ENCODE data around the gene KIAA1328. TPM values are rescaled to one million over a fixed set of nuclear protein-coding genes. Genes with fewer than 3 reads are reported as not detected.

The KIAA1328 gene
- total RNA-seq, 1 donor from 2014 or later: 11.5 TPM

DNA sequence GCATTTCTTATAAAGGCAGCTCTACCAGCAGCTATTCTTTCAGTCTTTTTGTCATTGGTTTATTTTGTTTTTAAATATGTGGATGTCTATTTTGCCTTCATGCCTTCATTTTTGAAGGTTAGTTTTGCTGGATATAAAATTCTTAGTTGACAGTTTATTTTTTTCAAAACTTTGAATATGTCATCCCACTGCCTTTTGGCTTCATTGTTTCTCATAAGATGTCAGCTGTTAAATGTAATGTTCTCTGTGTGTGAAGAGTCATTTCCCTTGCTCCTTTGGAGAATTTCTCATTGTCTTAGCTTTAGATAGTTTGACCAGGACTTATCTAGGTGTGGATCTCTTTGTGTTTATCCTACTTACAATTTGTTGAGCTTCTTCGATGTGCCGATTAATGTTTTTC is 213.5 kb downstream of the KIAA1328 start:
- no peak for TF ChIP-seq EZH2phosphoT487 (IDR thresholded peaks at IDR 0.05)
- TF ChIP-seq EZH2 (IDR thresholded peaks at IDR 0.05): no peak
- TF ChIP-seq, protein P1, sequence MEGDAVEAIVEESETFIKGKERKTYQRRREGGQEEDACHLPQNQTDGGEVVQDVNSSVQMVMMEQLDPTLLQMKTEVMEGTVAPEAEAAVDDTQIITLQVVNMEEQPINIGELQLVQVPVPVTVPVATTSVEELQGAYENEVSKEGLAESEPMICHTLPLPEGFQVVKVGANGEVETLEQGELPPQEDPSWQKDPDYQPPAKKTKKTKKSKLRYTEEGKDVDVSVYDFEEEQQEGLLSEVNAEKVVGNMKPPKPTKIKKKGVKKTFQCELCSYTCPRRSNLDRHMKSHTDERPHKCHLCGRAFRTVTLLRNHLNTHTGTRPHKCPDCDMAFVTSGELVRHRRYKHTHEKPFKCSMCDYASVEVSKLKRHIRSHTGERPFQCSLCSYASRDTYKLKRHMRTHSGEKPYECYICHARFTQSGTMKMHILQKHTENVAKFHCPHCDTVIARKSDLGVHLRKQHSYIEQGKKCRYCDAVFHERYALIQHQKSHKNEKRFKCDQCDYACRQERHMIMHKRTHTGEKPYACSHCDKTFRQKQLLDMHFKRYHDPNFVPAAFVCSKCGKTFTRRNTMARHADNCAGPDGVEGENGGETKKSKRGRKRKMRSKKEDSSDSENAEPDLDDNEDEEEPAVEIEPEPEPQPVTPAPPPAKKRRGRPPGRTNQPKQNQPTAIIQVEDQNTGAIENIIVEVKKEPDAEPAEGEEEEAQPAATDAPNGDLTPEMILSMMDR (IDR thresholded peaks at IDR 0.05): no peak
- Histone ChIP-seq H3K27ac (no peak overlapping the region), H3K4me1 (peaks cover 5% of the 10 kb centered on the region), H3K27me3 (no peaks in the 10 kb centered on the region), H3K36me3 (peaks cover 8% of the 10 kb centered on the region), H3K79me2 (ENCODE audit: low read depth) (no peaks in the 10 kb centered on the region), H2AFZ (replicated peaks) (no peak overlapping the region), H3K4me3 (no peak overlapping the region), H3F3A (ENCODE audit: low read depth) (peaks cover 4% of the 10 kb centered on the region), H3K9ac (no peak overlapping the region), H3K4me2 (no peak overlapping the region), H3K9me3 (ENCODE audit: low read depth) (peaks cover 20% of the 10 kb centered on the region), H4K20me1 (ENCODE audit: low read depth) (no peaks in the 10 kb centered on the region)
- no peak for DNase-seq (ENCODE audit: low spot score)
- H3K9me3 Mint-ChIP-seq: peaks cover 20% of the 10 kb centered on the region
- no peaks in the 10 kb centered on the region for H3K4me1 Mint-ChIP-seq
- no peaks in the 10 kb centered on the region for H3K27me3 Mint-ChIP-seq (ENCODE audit: insufficient read depth, low read depth)
- no peak overlapping the region for H3K4me3 Mint-ChIP-seq
- peaks cover 9% of the 10 kb centered on the region for H3K36me3 Mint-ChIP-seq
- no peak overlapping the region for H3K27ac Mint-ChIP-seq

DNA sequence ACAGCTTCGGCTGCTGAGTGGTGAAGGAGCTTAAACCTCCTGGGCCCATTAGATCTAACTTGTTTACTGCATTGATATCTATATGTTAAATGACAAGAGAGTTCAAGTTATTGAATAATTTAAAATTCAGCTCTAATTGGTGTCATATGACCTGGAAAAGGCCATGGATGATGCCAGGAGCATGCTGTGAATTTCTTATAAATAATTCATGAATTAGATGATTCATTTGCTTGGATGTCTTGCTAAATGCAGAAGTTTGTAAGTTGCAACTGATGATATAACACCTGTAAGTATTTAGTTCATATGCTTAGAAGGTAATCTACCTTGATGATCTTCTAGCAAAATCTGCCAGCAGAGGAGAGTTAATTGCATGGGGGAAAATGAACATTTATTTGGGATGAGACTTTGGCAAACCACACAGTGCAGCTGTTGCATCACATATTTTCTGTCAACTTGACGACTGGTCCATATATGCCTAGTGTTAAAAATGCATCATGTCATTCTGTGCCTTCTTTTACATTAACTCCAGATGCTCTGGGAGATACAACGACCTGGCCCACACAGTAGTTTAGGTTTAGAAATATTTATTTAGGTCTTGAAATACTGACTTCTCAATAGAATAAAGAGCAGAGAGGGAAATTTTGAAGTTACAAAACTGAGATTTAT is 226.3 kb downstream of the KIAA1328 start:
- TF ChIP-seq EZH2phosphoT487 (IDR thresholded peaks at IDR 0.05) (no peak), EZH2 (IDR thresholded peaks at IDR 0.05) (no peak)
- TF ChIP-seq, protein P1 (IDR thresholded peaks at IDR 0.05): no peak
- H3K9me3 Mint-ChIP-seq: no peaks in the 10 kb centered on the region
- Histone ChIP-seq H3K4me2 (no peak overlapping the region), H3K9ac (no peak overlapping the region), H3K9me3 (ENCODE audit: low read depth) (no peaks in the 10 kb centered on the region), H3F3A (ENCODE audit: low read depth) (no peaks in the 10 kb centered on the region), H3K4me3 (no peak overlapping the region), H3K79me2 (ENCODE audit: low read depth) (no peaks in the 10 kb centered on the region), H3K27me3 (no peaks in the 10 kb centered on the region), H4K20me1 (ENCODE audit: low read depth) (no peaks in the 10 kb centered on the region), H3K4me1 (no peaks in the 10 kb centered on the region), H3K27ac (no peak overlapping the region), H3K36me3 (no peaks in the 10 kb centered on the region), H2AFZ (replicated peaks) (no peak overlapping the region)
- no peak for DNase-seq (ENCODE audit: low spot score)
- H3K36me3 Mint-ChIP-seq: peaks cover 4% of the 10 kb centered on the region
- no peak overlapping the region for H3K4me3 Mint-ChIP-seq
- peaks cover 4% of the 10 kb centered on the region for H3K4me1 Mint-ChIP-seq
- H3K27ac Mint-ChIP-seq: no peak overlapping the region
- H3K27me3 Mint-ChIP-seq (ENCODE audit: insufficient read depth, low read depth): no peaks in the 10 kb centered on the region

DNA sequence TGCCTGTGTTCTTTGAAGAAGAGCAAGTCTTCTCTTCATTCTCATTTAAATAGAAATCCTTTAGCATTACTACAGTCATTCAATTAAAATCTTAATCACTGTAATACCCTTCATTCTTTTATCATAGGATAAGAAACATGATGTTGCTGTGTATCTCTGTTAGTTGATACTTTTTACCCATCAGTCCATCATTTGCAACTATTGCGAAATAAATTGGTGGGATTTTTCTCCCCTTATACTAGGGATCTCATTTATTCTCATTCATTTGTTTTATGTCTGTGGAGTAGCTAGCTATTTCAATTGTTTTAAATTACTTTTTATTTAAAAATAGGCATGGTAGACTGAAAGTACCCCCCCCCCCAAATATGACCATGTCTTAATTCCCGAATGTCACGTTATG is 235.3 kb downstream of the KIAA1328 start:
- Histone ChIP-seq H3K9me3 (ENCODE audit: low read depth) (no peaks in the 10 kb centered on the region), H3K9ac (no peak overlapping the region), H3F3A (ENCODE audit: low read depth) (no peaks in the 10 kb centered on the region), H3K4me3 (no peak overlapping the region), H3K4me1 (no peaks in the 10 kb centered on the region), H2AFZ (replicated peaks) (no peak overlapping the region), H3K27ac (no peak overlapping the region), H4K20me1 (ENCODE audit: low read depth) (no peaks in the 10 kb centered on the region), H3K4me2 (no peak overlapping the region), H3K79me2 (ENCODE audit: low read depth) (no peaks in the 10 kb centered on the region), H3K36me3 (no peaks in the 10 kb centered on the region), H3K27me3 (no peaks in the 10 kb centered on the region)
- Mint-ChIP-seq H3K4me3 (no peak overlapping the region), H3K27me3 (ENCODE audit: insufficient read depth, low read depth) (no peaks in the 10 kb centered on the region), H3K4me1 (no peaks in the 10 kb centered on the region), H3K9me3 (no peaks in the 10 kb centered on the region), H3K36me3 (peaks cover 3% of the 10 kb centered on the region), H3K27ac (no peak overlapping the region)
- no peak for DNase-seq (ENCODE audit: low spot score)
- no peak for TF ChIP-seq EZH2phosphoT487 (IDR thresholded peaks at IDR 0.05)
- TF ChIP-seq, protein P1 (IDR thresholded peaks at IDR 0.05): no peak
- no peak for TF ChIP-seq EZH2 (IDR thresholded peaks at IDR 0.05)

Data from neural progenitor cell (in vitro differentiated cells).